GM12892 (cell line): ENCODE data around the gene CDK18.

Experiments used
- POLR2A ChIP-seq: IDR thresholded peaks from 2 replicates; pipeline ENCODE4 v1.6.1; 2011; ENCODE audit warnings: low read depth, low read length, control low read depth
- POLR2AphosphoS5 ChIP-seq: IDR thresholded peaks from 2 replicates; pipeline ENCODE4 v1.6.1; 2011; ENCODE audit warnings: low read depth, low read length, control low read depth

DNA sequence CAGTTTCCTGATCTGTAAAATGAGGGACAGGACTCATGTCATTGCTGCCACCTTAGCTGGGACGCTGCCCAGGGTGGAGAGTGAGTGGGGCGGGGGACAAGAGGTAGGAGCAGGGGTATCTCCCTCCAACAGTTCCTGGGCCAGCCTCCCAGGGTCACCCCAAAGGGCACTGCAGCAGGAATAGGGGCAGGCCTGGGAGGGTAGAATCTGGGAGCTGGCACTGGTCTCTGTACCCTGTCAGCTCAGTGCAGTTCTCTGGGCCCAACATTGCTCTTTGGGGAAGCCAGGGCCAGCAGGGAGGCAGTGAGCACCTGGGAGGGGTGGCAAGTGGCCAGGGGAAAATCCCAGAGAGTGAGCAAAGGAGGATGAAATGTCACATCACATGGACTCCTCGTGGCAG is 71.5 kb downstream of the CDK18 start:
- TF ChIP-seq POLR2AphosphoS5 = no peak
- TF ChIP-seq POLR2A = no peak
